HCT116 (cell line): ENCODE results near the gene CCDC179. TPM values are rescaled to one million over a fixed set of nuclear protein-coding genes. Genes with fewer than 3 reads are reported as not detected.

Source experiments
- ATAC-seq: fragments of 200-7000 bp; cut with Tn5 transposase; 2 replicates; pipeline ENCODE4 v1.9.1; 2020; ENCODE audit warnings: mild to moderate bottlenecking, moderate library complexity
- BruUV-seq: library from RNA; stranded (reverse); fragments of 400-500 nt; replicated peaks from 2 replicates; lab custom pipeline; 2021; lab: Mats Ljungman, UMichigan
- CTCF ChIA-PET: fragments of 300-600 bp; sonication (Branson Sonifier 250); formaldehyde crosslinking; loops from one replicate; lab custom pipeline; 2021; ENCODE audit warnings: antibody characterized with exemption; lab: Charles Lee
- POLR2A ChIA-PET: fragments of 300-600, 350-600 bp; sonication (Branson Sonifier 250); formaldehyde crosslinking; loops from one replicate; lab custom pipeline; 2021; ENCODE audit warnings: antibody characterized with exemption; lab: Charles Lee
- RAD21 ChIA-PET, 2 experiments: fragments of 300-600 bp; sonication (Branson Sonifier 250); formaldehyde crosslinking; loops; one replicate each; lab custom pipeline; 2023; ENCODE audit warnings: low total read pairs in 2 of 2; ENCODE audit not compliant: uncharacterized antibody in 2 of 2, unreplicated experiment in 2 of 2, low non-redundant PET in 1 of 2; lab: Charles Lee
- DNase-seq: peaks from one replicate; pipeline ENCODE4 v3.0.0-alpha.2; 2010; ENCODE audit warnings: low read depth, low spot score
- H2AFZ ChIP-seq: fragments of 200-600 bp; shearing (Covaris generic), sonication (generic); 2 replicates; pipeline ENCODE4 v1.6.1; 2017; ENCODE audit warnings: low read depth, mixed run types, mixed read lengths, antibody characterized with exemption, low read length; ENCODE audit not compliant: poor library complexity, severe bottlenecking
- H3K27ac ChIP-seq: 2 replicates; pipeline ENCODE4 v1.5.1; 2012; ENCODE audit warnings: low read depth, low read length
- H3K27me3 ChIP-seq: fragments of 200-600 bp; sonication (generic); 2 replicates; pipeline ENCODE4 v1.6.1; 2016; ENCODE audit warnings: mixed run types, low read length, mixed read lengths; ENCODE audit not compliant: insufficient read depth
- H3K36me3 ChIP-seq, 2 experiments: fragments of 200-500 bp in 1 of 2; fragments of 200-600 bp in 1 of 2; sonication (Bioruptor generic) in 1 of 2; sonication (generic) in 1 of 2; 2 replicates each; pipeline versions ENCODE4 v1.5.1 to v1.6.1; 2014 to 2016; ENCODE audit warnings: low read length in 2 of 2, inconsistent platforms in 1 of 2, mixed read lengths in 1 of 2, mixed run types in 1 of 2; ENCODE audit not compliant: insufficient read depth in 2 of 2, control insufficient read depth in 1 of 2
- H3K4me1 ChIP-seq, 2 experiments: fragments of 200-600 bp in 1 of 2; sonication (generic) in 1 of 2; 2 replicates each; pipeline versions ENCODE4 v1.5.1 to v1.6.1; 2012 to 2017; ENCODE audit warnings: low read length in 2 of 2, inconsistent platforms in 1 of 2, mild to moderate bottlenecking in 1 of 2, mixed read lengths in 1 of 2, mixed run types in 1 of 2, moderate library complexity in 1 of 2; ENCODE audit not compliant: insufficient read depth in 2 of 2, control insufficient read depth in 1 of 2
- H3K4me2 ChIP-seq: fragments of 200-600 bp; sonication (generic); 2 replicates; pipeline ENCODE4 v1.6.1; 2017; ENCODE audit warnings: mixed run types, low read length, mixed read lengths
- H3K4me3 ChIP-seq, 2 experiments: fragments of 200-600 bp in 1 of 2; sonication (generic) in 1 of 2; replicated peaks in 1 of 2; 2 replicates each; pipeline ENCODE4 v1.5.1; 2011 to 2016; ENCODE audit warnings: low read length in 2 of 2, control low read depth in 1 of 2, low read depth in 1 of 2, mild to moderate bottlenecking in 1 of 2, mixed read lengths in 1 of 2, mixed run types in 1 of 2
- H3K79me2 ChIP-seq: fragments of 200-600 bp; sonication (generic); 2 replicates; pipeline ENCODE4 v1.6.1; 2017; ENCODE audit warnings: mild to moderate bottlenecking, mixed run types, low read length, moderate library complexity, mixed read lengths; ENCODE audit not compliant: insufficient read depth
- H3K9ac ChIP-seq: fragments of 200-600 bp; sonication (generic); 2 replicates; pipeline ENCODE4 v1.6.1; 2016; ENCODE audit warnings: low read length, mixed read lengths
- H3K9me2 ChIP-seq: fragments of 200-600 bp; sonication (generic), shearing (Covaris generic); 2 replicates; pipeline ENCODE4 v1.6.1; 2017; ENCODE audit warnings: mixed run types, mild to moderate bottlenecking, moderate library complexity; ENCODE audit not compliant: insufficient read depth
- H3K9me3 ChIP-seq, 2 experiments: fragments of 200-500 bp in 1 of 2; fragments of 200-600 bp in 1 of 2; sonication (Bioruptor generic) in 1 of 2; sonication (generic) in 1 of 2; 2 replicates each; pipeline ENCODE4 v1.6.1; 2014 to 2017; ENCODE audit warnings: low read length in 2 of 2, mixed read lengths in 2 of 2, inconsistent platforms in 1 of 2, low read depth in 1 of 2, mild to moderate bottlenecking in 1 of 2, mixed run types in 1 of 2, moderate library complexity in 1 of 2; ENCODE audit not compliant: control insufficient read depth in 1 of 2, insufficient read depth in 1 of 2
- H4K20me1 ChIP-seq: fragments of 200-600 bp; sonication (generic), shearing (Covaris generic); 2 replicates; pipeline ENCODE4 v1.6.1; 2017; ENCODE audit warnings: mixed run types, mild to moderate bottlenecking, moderate library complexity; ENCODE audit not compliant: insufficient read depth
- ATF3 ChIP-seq: IDR thresholded peaks from 2 replicates; pipeline ENCODE4 v1.6.1; 2012
- CBX3 ChIP-seq: IDR thresholded peaks from 2 replicates; pipeline ENCODE4 v1.6.1; 2012; ENCODE audit warnings: low read depth
- CEBPB ChIP-seq: IDR thresholded peaks from 2 replicates; pipeline ENCODE4 v1.6.1; 2012; ENCODE audit warnings: low read depth
- EGR1 ChIP-seq: IDR thresholded peaks from 2 replicates; pipeline ENCODE4 v1.6.1; 2012; ENCODE audit warnings: low read depth
- ELF1 ChIP-seq: IDR thresholded peaks from 2 replicates; pipeline ENCODE4 v1.6.1; 2012; ENCODE audit warnings: low read depth, borderline replicate concordance
- EZH2 ChIP-seq: fragments of 200-600 bp; sonication (generic); IDR thresholded peaks from 2 replicates; pipeline ENCODE4 v1.6.1; 2017; ENCODE audit warnings: antibody characterized with exemption, mixed run types
- EZH2phosphoT487 ChIP-seq: fragments of 200-600 bp; IDR thresholded peaks from 2 replicates; pipeline ENCODE4 v1.6.1; 2018; ENCODE audit warnings: antibody characterized with exemption, borderline replicate concordance
- JUND ChIP-seq: IDR thresholded peaks from 2 replicates; pipeline ENCODE4 v1.6.1; 2012
- MAX ChIP-seq: IDR thresholded peaks from 2 replicates; pipeline ENCODE4 v1.6.1; 2012
- POLR2A ChIP-seq: IDR thresholded peaks from 2 replicates; pipeline ENCODE4 v1.7.0; 2011; ENCODE audit warnings: borderline replicate concordance; ENCODE audit not compliant: insufficient read depth, insufficient read length; ENCODE audit errors: extremely low read depth
- RAD21 ChIP-seq: IDR thresholded peaks from 2 replicates; pipeline ENCODE4 v1.6.1; 2012; ENCODE audit warnings: low read depth, mild to moderate bottlenecking
- SIN3A ChIP-seq: IDR thresholded peaks from 2 replicates; pipeline ENCODE4 v1.6.1; 2012; ENCODE audit warnings: low read depth
- SP1 ChIP-seq: IDR thresholded peaks from 2 replicates; pipeline ENCODE4 v1.6.1; 2012; ENCODE audit warnings: low read depth
- YY1 ChIP-seq: IDR thresholded peaks from 2 replicates; pipeline ENCODE4 v1.6.1; 2011; ENCODE audit warnings: low read length, low read depth, moderate library complexity, mild to moderate bottlenecking; ENCODE audit not compliant: insufficient replicate concordance; ENCODE audit errors: extremely low read depth
- intact Hi-C: fragments of 100-400 bp; cut with micrococcal nuclease; formaldehyde crosslinking; loops from 2 replicates; pipeline ENCODE4 v1.10.0; 2022
- total RNA-seq: library from RNA; stranded (reverse); gene quantifications from one replicate; pipeline ENCODE4 v1.2.1, GENCODE V29; 2021; ENCODE audit not compliant: unreplicated experiment
- TF ChIP-seq, protein P1 (sequence below), 3 experiments: fragments of 200-600 bp in 1 of 3; sonication (generic) in 1 of 3; IDR thresholded peaks in 2 of 3; conservative IDR thresholded peaks in 1 of 3; 2 replicates each; pipeline ENCODE4 v1.5.1; 2012 to 2017; ENCODE audit warnings: low read depth in 2 of 3, low read length in 2 of 3, antibody characterized with exemption in 1 of 3, borderline replicate concordance in 1 of 3, control low read depth in 1 of 3, mild to moderate bottlenecking in 1 of 3, mixed read lengths in 1 of 3, mixed run types in 1 of 3, moderate library complexity in 1 of 3; ENCODE audit not compliant: insufficient read depth in 1 of 3
- TF ChIP-seq, protein P2 (sequence below): IDR thresholded peaks from 2 replicates; pipeline ENCODE4 v1.6.1; 2012; ENCODE audit warnings: low read depth
- TF ChIP-seq, protein P3 (sequence below): IDR thresholded peaks from 2 replicates; pipeline ENCODE4 v1.6.1; 2011; ENCODE audit warnings: mild to moderate bottlenecking, low read length, moderate library complexity; ENCODE audit not compliant: insufficient replicate concordance; ENCODE audit errors: extremely low read depth

The CCDC179 gene
- total RNA-seq, 1 experiment from 2014 or later, result not detected

- Histone ChIP-seq H3K4me1 (no peaks in the 10 kb centered on the region), H3K27ac (no peak overlapping the region), H3K27me3 (no peaks in the 10 kb centered on the region), H2AFZ (no peak overlapping the region), H3K79me2 (no peaks in the 10 kb centered on the region), H3K4me2 (no peak overlapping the region), H4K20me1 (no peaks in the 10 kb centered on the region), H3K9me2 (no peaks in the 10 kb centered on the region), H3K9me3 (no peaks in the 10 kb centered on the region), H3K36me3 (no peaks in the 10 kb centered on the region), H3K4me3 (no peak overlapping the region), H3K9ac (no peak overlapping the region)
- intact Hi-C loops, result no loop called here
- ChIA-PET RAD21 (no interaction called here), POLR2A (no interaction called here), CTCF (no interaction called here)
- BruUV-seq, result no TSS peak
- no peak for ATAC-seq
- TF ChIP-seq MAX, result no peak
- no peak for TF ChIP-seq ELF1
- no peak for TF ChIP-seq YY1
- TF ChIP-seq EZH2phosphoT487, result no peak
- TF ChIP-seq, protein P1, sequence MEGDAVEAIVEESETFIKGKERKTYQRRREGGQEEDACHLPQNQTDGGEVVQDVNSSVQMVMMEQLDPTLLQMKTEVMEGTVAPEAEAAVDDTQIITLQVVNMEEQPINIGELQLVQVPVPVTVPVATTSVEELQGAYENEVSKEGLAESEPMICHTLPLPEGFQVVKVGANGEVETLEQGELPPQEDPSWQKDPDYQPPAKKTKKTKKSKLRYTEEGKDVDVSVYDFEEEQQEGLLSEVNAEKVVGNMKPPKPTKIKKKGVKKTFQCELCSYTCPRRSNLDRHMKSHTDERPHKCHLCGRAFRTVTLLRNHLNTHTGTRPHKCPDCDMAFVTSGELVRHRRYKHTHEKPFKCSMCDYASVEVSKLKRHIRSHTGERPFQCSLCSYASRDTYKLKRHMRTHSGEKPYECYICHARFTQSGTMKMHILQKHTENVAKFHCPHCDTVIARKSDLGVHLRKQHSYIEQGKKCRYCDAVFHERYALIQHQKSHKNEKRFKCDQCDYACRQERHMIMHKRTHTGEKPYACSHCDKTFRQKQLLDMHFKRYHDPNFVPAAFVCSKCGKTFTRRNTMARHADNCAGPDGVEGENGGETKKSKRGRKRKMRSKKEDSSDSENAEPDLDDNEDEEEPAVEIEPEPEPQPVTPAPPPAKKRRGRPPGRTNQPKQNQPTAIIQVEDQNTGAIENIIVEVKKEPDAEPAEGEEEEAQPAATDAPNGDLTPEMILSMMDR (IDR thresholded peaks at IDR 0.05 in 2 of 3, conservative IDR thresholded peaks at IDR 0.05 in 1 of 3; ENCODE audit: borderline replicate concordance in 1 of 3, insufficient read depth in 1 of 3, low read depth in 2 of 3, low read length in 2 of 3), result no peak
- no peak for TF ChIP-seq ATF3
- TF ChIP-seq, protein P2, sequence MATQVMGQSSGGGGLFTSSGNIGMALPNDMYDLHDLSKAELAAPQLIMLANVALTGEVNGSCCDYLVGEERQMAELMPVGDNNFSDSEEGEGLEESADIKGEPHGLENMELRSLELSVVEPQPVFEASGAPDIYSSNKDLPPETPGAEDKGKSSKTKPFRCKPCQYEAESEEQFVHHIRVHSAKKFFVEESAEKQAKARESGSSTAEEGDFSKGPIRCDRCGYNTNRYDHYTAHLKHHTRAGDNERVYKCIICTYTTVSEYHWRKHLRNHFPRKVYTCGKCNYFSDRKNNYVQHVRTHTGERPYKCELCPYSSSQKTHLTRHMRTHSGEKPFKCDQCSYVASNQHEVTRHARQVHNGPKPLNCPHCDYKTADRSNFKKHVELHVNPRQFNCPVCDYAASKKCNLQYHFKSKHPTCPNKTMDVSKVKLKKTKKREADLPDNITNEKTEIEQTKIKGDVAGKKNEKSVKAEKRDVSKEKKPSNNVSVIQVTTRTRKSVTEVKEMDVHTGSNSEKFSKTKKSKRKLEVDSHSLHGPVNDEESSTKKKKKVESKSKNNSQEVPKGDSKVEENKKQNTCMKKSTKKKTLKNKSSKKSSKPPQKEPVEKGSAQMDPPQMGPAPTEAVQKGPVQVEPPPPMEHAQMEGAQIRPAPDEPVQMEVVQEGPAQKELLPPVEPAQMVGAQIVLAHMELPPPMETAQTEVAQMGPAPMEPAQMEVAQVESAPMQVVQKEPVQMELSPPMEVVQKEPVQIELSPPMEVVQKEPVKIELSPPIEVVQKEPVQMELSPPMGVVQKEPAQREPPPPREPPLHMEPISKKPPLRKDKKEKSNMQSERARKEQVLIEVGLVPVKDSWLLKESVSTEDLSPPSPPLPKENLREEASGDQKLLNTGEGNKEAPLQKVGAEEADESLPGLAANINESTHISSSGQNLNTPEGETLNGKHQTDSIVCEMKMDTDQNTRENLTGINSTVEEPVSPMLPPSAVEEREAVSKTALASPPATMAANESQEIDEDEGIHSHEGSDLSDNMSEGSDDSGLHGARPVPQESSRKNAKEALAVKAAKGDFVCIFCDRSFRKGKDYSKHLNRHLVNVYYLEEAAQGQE, result no peak
- TF ChIP-seq SP1, result no peak
- no peak for TF ChIP-seq JUND
- no peak for TF ChIP-seq RAD21
- TF ChIP-seq, protein P3, sequence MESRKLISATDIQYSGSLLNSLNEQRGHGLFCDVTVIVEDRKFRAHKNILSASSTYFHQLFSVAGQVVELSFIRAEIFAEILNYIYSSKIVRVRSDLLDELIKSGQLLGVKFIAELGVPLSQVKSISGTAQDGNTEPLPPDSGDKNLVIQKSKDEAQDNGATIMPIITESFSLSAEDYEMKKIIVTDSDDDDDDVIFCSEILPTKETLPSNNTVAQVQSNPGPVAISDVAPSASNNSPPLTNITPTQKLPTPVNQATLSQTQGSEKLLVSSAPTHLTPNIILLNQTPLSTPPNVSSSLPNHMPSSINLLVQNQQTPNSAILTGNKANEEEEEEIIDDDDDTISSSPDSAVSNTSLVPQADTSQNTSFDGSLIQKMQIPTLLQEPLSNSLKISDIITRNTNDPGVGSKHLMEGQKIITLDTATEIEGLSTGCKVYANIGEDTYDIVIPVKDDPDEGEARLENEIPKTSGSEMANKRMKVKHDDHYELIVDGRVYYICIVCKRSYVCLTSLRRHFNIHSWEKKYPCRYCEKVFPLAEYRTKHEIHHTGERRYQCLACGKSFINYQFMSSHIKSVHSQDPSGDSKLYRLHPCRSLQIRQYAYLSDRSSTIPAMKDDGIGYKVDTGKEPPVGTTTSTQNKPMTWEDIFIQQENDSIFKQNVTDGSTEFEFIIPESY, result no peak
- TF ChIP-seq SIN3A, result no peak
- TF ChIP-seq POLR2A, result no peak
- TF ChIP-seq CBX3, result no peak
- TF ChIP-seq CEBPB, result no peak
- no peak for TF ChIP-seq EZH2
- TF ChIP-seq EGR1, result no peak
- DNase-seq, result no peak
These were observed 50.4 kb downstream of the CCDC179 start for GRCh38 chr11:22809893-22810292.
